LoVo (cell line): ENCODE results near the gene DUSP15.
A peak's percentile ranks its signal among the peaks of the same experiment; 100 is the strongest.

ENCODE experiments used
- DNase-seq: peaks from one replicate; pipeline ENCODE4 v3.0.0-alpha.2; 2016; ENCODE audit warnings: low spot score

The DUSP15 gene

DNA sequence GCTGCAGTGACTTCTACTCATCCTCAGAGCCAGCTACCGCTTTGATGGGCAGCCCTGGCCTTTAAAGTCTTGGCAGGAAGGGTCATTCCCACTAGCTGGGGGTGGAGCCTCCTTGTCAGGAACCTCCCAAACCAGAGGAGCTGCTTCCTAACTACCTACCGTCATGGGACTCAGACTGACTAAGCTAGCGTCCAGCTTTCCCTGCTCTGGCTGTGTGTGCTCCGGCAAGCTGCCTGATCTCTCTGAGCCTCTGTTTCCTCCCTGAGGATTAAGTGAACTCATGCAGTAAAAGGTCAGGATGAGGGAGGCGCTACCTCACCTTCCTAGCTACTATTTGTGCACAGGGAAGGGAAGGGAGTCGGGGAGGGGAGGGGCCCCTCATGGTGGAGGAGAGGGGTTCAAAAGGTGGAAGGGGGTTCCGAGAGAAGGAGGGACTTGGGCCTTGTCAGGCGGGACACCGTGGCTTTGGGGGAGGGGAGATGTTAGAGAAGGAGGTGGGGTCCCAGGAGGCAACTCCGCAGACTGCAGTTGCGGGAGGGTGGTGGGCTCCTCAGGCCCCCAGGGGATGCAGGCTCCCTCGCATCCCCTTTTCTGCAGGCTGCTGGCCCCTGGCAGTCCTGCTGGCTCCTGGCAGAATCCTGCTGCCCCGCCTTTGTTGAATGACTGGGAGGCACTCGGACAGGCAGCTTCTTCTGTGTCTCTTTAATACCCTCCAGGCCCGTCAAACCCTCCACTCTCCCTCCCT, 9.8 kb downstream of the DUSP15 start:
- no peak for DNase-seq

DNA sequence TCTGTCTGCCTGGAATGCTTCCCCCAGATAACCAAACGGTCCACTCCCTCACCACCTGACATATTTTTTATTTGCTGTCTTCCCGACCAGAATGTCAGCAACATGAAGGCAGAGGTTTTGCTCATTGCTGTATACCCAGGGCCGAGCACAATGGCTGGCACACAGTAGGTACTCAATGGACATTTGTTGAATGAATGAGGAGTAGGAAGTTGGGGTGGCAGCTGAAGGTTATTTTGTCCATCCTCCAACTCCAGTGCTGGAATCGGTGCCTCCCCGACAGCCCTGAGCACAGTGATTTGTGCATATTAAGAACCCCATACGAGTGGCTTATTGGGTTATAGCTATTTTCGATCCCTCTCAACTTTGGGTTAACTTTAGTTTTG, 10.3 kb downstream of the DUSP15 start:
- DNase-seq = no peak

- no peak for DNase-seq
These were observed 10.9 kb downstream of the DUSP15 start for GRCh38 chr20:31859266-31859997.

DNA sequence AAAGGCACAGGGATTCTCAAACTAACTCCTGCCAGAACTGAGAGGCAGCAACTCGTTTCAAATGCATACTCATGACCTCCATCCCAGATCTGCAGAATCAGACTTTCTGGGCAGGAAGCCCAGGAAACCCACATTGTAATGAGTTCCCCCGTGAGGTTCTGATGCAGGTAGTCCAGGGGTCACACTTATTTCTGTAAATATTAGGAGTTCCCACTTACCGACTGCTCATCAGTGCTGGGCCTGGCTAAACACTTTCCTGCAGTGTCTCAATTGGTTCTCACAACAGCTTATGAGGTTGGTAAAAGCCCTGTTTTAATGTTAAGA, 11.6 kb downstream of the DUSP15 start:
- no peak for DNase-seq

DNA sequence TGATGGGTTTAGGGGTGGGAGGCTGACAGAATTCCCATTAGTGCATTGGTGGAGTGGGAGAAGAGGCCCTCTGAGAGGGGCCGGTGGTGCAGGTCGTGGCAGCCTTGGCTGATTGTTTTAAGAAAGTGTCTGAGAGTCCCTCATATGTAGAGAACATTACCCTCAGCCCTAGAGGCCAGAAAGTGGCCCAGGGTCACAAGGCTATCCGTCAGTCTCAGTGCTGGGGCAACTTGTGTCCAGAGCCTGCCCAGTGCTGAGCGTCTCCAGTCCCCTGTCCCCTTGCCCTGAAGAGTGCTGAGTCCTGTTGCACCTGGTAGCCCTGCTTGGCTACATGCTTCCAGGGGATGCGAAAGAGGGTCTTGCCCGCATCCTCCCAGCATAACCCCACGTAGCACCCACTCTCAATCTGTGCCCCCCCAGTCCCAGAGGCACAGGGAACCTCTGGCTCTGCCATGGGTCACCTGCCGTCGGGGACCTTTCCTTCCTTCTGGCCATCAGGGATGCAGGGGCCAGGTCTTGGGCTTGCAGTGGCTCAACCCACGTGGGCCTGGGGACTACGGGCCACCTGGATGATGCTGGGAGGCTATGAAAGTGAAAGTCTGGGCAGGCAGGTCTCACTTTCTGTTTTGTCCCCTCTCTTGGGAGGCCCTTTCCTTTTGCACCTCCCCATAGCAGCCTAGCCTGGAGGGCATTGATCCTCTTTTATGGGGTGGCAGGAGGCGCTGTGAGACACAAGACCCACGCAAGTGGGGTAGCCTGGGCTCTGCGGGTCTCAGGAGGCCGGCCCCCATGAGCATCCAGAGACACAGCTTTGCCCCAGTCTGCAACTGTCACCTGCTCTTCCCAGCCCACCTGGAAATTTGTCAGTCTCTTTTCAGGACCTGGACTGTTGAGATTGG, 12.2 kb downstream of the DUSP15 start:
- DNase-seq = no peak

GRCh38 chr20:31856516-31856915, 13.8 kb downstream of the DUSP15 start:
- DNase-seq = no peak

DNA sequence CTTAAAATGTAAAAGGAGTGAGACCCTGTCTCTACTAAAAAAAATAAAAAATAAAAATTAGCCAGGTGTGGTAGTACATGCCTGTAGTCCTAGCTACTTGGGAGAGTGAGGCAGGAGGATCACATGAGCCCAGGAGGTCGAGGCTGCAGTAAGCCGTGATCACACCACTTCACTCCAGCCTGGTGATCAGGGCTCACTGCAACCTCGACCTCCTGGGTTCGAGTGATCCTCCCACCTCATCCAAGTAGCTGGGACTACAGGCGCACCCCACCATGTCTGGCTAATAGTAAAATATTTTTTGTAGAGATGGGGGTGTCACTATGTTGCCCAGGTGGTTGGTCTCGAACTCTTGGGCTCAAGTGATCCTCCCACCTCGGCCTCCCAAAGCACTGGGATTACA, 16.8 kb downstream of the DUSP15 start:
- DNase-seq = no peak

- no peak for DNase-seq
These were observed 18.9 kb downstream of the DUSP15 start for GRCh38 chr20:31851240-31851955.

DNA sequence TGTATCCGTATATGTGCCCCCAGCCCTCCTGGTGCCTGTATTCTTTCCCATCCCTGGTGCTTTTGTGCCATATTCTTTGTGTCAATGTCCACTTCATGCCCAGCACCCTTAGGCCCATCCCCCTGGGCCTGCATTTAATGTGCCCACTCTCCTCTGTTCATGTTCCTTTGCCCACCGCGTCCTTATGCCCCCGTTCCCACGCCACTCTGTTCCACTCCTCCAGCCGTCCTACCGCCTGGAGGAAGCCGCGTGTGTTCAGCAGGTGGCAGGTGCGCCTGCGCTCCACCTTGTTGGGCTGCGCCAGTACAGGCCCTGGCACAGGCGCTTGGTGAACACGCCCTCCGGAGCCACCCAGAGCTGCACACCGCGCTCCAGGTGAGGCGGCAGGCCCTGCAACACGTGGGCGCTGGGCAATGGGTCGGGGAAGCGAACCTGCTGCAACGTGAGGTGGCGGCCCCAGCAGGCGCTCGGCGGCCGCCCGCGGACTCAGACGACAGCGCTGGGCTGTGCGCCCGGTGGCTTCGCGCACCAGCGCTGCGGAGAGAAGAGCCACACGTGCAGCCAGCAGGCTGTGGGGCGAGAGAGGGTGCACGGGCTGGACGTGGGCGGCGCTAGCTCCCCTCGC, 20.9 kb downstream of the DUSP15 start:
- no peak for DNase-seq

- no peak for DNase-seq
These were observed 22.0 kb downstream of the DUSP15 start for GRCh38 chr20:31848088-31848999.

DNA sequence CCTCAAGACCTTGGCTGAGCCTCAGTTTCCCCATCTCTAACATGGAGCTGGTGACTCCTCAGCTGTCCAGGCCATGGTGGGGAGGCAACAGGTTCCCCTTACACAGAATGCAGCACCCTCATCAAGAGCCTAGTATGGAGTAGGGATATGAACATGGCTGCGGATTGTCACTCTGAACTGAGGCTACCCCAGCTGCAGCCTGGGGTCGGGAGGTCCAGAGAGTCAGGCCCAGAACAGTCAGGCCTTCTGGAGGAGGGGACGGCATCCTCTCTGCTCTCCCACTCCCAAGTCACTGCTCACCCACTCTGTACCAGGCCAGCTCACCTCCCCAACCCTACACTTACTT, 23.6 kb downstream of the DUSP15 start:
- DNase-seq = no peak

DNA sequence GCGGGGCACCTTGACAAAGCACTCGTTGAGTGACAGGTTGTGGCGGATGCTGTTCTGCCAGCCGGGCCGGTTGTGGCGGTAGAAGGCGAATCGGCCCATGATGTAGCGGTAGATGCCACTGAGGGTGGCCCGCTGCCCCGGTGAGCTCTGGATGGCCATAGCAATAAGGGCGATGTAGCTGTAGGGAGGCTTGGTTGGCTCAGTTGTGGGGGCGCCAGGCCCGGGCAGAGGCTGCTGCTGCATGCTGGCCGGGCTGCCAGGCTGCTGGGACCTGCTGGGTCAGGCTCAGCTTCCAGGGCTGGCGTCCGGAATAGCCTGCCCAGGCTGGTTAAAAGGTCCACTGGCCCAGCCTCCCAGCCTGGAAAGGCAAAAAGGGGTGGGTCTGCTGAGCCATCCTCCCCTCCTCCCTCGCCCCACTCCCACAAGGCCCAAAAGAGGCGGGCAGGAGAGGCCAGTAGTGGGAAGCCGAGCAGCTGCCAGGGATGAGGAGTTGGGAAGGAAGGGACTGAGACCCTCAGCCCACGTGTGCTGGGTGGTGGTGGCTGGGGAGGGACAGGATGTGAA, 24.9 kb downstream of the DUSP15 start, which contains the start of gene FOXS1:
FOXS1 (minus strand) TSS at position 305 of the 564 bp plus-strand sequence; CDS start at position 243, 62 bp downstream.
- no peak for DNase-seq

- no peak for DNase-seq
These were observed 25.5 kb downstream of the DUSP15 start for GRCh38 chr20:31844737-31845299.

DNA sequence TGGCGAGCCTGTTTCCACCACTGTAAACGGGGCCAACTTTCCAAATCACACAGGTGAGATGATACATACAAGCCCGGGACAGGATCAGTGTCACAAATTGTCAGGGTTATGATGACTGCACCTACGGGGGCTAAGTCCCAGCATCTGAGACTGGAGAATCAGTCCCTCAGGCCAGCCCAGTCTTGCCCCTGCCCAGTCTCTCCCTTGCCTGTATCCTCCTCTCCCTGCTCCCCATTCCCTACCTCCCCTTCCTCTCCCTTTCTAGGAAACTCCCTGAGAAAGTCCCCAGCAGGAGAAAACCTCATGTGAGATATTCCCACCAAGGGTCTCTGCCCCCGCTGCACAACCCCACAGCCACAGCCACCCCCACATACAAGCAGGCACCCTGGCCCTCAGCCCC, 26.4 kb downstream of the DUSP15 start:
- no peak for DNase-seq

DNA sequence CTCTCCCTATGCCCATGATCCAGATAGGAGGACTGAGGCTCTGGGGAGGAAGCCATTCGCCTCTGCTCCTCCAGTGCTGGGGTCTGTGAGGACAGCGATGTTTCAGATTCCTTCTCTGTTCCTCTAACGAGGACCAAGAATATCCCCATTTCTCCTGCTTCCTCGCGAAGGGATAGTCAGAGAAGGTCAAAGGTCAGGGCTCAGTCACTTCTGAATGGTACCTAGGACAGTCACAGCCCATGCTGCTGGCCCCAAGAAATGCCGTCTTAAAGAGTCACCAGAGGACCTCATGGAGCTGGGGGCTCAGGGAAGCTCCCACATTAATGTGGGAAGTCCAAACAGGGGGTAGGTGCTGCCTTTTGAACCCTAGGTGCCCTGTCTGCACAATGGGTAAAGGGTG, 27.0 kb downstream of the DUSP15 start:
- no peak for DNase-seq

DNA sequence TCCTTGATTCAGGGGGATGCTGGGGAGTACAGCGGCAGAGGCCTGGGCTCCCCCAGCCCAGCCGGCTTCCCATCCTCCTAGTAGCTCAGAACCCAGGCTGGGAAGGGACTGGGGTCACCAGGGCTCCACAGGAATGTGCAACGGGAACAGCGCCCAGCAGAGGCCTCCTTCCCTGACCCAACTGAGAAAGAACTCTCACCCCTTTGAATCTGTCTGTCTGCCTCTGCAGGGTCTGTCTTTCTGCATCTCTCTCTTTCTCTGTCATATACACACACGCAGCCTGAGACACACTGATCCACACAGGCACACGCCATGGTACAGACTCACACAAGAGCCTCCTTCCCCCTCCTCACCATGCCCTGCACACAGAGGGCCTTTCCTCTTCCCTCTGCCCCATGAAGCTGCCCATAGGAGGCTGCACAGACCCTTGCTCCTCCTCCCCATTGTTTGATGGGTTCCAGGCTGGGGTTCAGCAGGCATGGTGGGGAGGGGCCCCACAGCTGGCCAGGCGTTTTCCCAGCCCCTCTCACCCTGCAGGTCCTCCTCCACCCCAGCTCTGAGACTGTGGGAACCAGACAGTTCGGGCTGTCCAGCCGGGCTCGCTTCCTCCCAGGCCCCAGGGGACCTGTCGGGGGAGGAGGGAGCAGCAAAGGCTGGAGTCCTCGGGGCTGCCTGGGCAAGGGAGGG, 27.7 kb downstream of the DUSP15 start:
- no peak for DNase-seq

DNA sequence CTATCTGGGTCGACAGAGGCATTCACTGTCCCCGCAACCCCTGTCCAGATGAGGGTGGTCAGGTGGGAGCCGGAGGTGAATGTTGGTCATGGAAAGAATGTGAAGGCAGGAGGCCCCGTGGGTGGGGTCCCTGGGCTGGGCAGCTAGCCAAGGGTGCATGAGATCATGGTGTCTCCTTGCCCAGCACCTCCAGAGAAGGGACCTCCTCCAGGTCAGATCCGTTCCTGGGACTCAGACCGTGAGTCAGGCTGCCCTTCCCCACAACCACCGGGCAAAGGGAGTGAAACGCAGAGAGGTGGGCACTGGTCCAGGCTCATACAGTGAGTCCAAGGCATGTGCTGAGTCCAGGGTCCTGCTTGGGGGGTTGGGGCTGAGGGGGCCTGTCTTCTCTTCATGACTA, 28.4 kb downstream of the DUSP15 start:
- peak; percentile 24 for DNase-seq

- no peak for DNase-seq
These were observed 29.2 kb downstream of the DUSP15 start for GRCh38 chr20:31840906-31841816.
